Liver (tissue), 9 donors: Measurements from ENCODE around the gene RSPH6A. TPM values are rescaled to one million over a fixed set of nuclear protein-coding genes. Genes with fewer than 3 reads are reported as not detected.
"Not testable (repeated sequence)": the region's sequence is repeated elsewhere in the genome, so short reads cannot be mapped to it uniquely, and the experiment has no call there.

Experiments
- DNase-seq: peaks from one replicate; pipeline ENCODE4 v3.0.0-alpha.2; 2017; ENCODE audit warnings: low spot score
- H3K27ac ChIP-seq, 2 donors: one replicate each; pipeline ENCODE4 v1.7.0; 2013; ENCODE audit warnings: inconsistent platforms in 2 of 2, low read length in 2 of 2, control low read depth in 1 of 2, low read depth in 1 of 2, mild to moderate bottlenecking in 1 of 2
- H3K27me3 ChIP-seq, 4 donors: one replicate each; pipeline versions ENCODE4 v1.6.1 to v1.7.0; 2013; ENCODE audit warnings: low read length in 3 of 4, inconsistent platforms in 1 of 4, mild to moderate bottlenecking in 1 of 4, moderate library complexity in 1 of 4; ENCODE audit not compliant: control insufficient read depth in 4 of 4, insufficient read depth in 4 of 4
- H3K36me3 ChIP-seq, 4 donors: one replicate each; pipeline versions ENCODE4 v1.6.1 to v1.7.0; 2013; ENCODE audit warnings: low read length in 3 of 4, mild to moderate bottlenecking in 3 of 4, low read depth in 1 of 4, moderate library complexity in 1 of 4; ENCODE audit not compliant: control insufficient read depth in 4 of 4, insufficient read depth in 3 of 4
- H3K4me1 ChIP-seq, 4 donors: one replicate each; pipeline versions ENCODE4 v1.6.1 to v1.7.0; 2013; ENCODE audit warnings: low read length in 3 of 4, mild to moderate bottlenecking in 3 of 4, moderate library complexity in 1 of 4; ENCODE audit not compliant: control insufficient read depth in 4 of 4, insufficient read depth in 4 of 4
- H3K4me3 ChIP-seq, 3 donors: one replicate each; pipeline versions ENCODE4 v1.6.1 to v1.7.0; 2013; ENCODE audit warnings: low read length in 3 of 3, control low read depth in 1 of 3, low read depth in 1 of 3, mild to moderate bottlenecking in 1 of 3
- H3K9ac ChIP-seq, 2 donors: one replicate each; pipeline ENCODE4 v1.7.0; 2013; ENCODE audit warnings: low read length in 2 of 2, mild to moderate bottlenecking in 2 of 2, moderate library complexity in 2 of 2, control low read depth in 1 of 2, low read depth in 1 of 2
- H3K9me3 ChIP-seq, 4 donors: one replicate each; pipeline versions ENCODE4 v1.6.1 to v1.7.0; 2013; ENCODE audit warnings: low read length in 3 of 4; ENCODE audit not compliant: control insufficient read depth in 4 of 4
- FOXA2 ChIP-seq: IDR thresholded peaks from 2 replicates; pipeline ENCODE4 v1.6.1; 2016; ENCODE audit warnings: antibody characterized with exemption
- GABPA ChIP-seq, 2 donors: IDR thresholded peaks in 1 of 2; conservative IDR thresholded peaks in 1 of 2; 2 replicates each; pipeline ENCODE4 v1.6.1; 2016; ENCODE audit warnings: antibody characterized with exemption in 2 of 2, mild to moderate bottlenecking in 1 of 2, moderate library complexity in 1 of 2
- HNF4G ChIP-seq: IDR thresholded peaks from 2 replicates; pipeline ENCODE4 v1.6.1; 2016; ENCODE audit warnings: antibody characterized with exemption
- JUND ChIP-seq, 2 donors: IDR thresholded peaks; 2 replicates each; pipeline ENCODE4 v1.6.1; 2016; ENCODE audit warnings: antibody characterized with exemption in 2 of 2
- RAD21 ChIP-seq, 2 donors: IDR thresholded peaks; 2 replicates each; pipeline ENCODE4 v1.6.1; 2016; ENCODE audit warnings: antibody characterized with exemption in 2 of 2, mild to moderate bottlenecking in 2 of 2
- TAF1 ChIP-seq: conservative IDR thresholded peaks from 2 replicates; pipeline ENCODE4 v1.6.1; 2016; ENCODE audit warnings: antibody characterized with exemption, mild to moderate bottlenecking
- YY1 ChIP-seq: IDR thresholded peaks from 2 replicates; pipeline ENCODE4 v1.6.1; 2016; ENCODE audit warnings: antibody characterized with exemption, mild to moderate bottlenecking
- ZBTB33 ChIP-seq: IDR thresholded peaks from 2 replicates; pipeline ENCODE4 v1.6.1; 2016; ENCODE audit warnings: antibody characterized with exemption
- WGBS: extraction: QIAGEN DNeasy Blood & Tissue Kit; methylation state at CpG from one replicate; pipeline ENCODE4 v1.1.7; 2013; 5-methylcytosine and 5-hydroxymethylcytosine counted together
- polyA plus RNA-seq, 2 donors: library from polyadenylated mRNA; stranded (reverse) in 1 of 2; unstranded in 1 of 2; fragments of 200-250 nt in 1 of 2; fragments of >200 nt in 1 of 2; fragmentation: Nextera tagmentation in 1 of 2; extraction: Ambion mirVana in 1 of 2; gene quantifications; one replicate each; pipeline versions ENCODE4 v1.2.1 to v1.2.3, GENCODE V29; 2013 to 2015
- total RNA-seq, 2 donors: library from RNA; depleted of rRNA; stranded (reverse); fragments of >200 nt; gene quantifications; one replicate each; pipeline ENCODE4 v1.2.3, GENCODE V29; 2014
- TF ChIP-seq, protein P1 (sequence below): fragments of 150-350 bp; IDR thresholded peaks from 2 replicates; pipeline ENCODE4 v1.5.1; 2017; ENCODE audit warnings: improper control_type of control experiment, low read depth, low read length; ENCODE audit not compliant: missing input control
- TF ChIP-seq, protein P2 (sequence below): IDR thresholded peaks from 2 replicates; pipeline ENCODE4 v1.6.1; 2016; ENCODE audit warnings: antibody characterized with exemption, mild to moderate bottlenecking
- donor health status: healthy.
- donor health status: healthy.
- donor health status: healthy.
- donor health status: healthy.
- donor health status: healthy.

The RSPH6A gene
- total and polyA plus RNA-seq, 4 donors, result 0.08 TPM; not detected in 3

DNA sequence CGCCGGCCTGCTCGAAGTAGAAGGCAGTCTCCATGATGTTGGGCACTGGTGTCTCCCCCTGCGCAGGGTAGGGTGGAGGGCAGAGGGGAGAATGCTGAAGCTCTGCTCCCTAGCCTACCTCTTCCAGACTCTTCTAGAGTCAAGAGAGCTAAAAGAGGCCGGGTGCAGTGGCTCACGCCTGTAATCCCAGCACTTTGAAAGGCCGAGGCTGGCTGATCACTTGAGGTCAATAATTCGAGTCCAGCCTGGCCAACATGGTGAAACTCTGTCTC, 10.2 kb downstream of the RSPH6A start (continued):
- no peak for TF ChIP-seq ZBTB33

- Histone ChIP-seq H3K27me3 (no peaks in the 10 kb centered on the region), H3K9ac (no peak overlapping the region), H3K27ac (no peak overlapping the region), H3K9me3 (no peaks in the 10 kb centered on the region), H3K4me1 (peaks cover 0 to 1% (median 0%) of the 10 kb centered on the region in 4 donors), H3K36me3 (no peaks in the 10 kb centered on the region), H3K4me3 (no peak overlapping the region)
- 92% methylated on average over 57 of the region's 57 CpGs for WGBS
- no peak for TF ChIP-seq GABPA (IDR thresholded peaks at IDR 0.05 in 1 of 2, conservative IDR thresholded peaks at IDR 0.05 in 1 of 2)
- DNase-seq, result no peak
Observed at GRCh38 chr19:45804140-45804958, 10.8 kb downstream of the RSPH6A start.

DNA sequence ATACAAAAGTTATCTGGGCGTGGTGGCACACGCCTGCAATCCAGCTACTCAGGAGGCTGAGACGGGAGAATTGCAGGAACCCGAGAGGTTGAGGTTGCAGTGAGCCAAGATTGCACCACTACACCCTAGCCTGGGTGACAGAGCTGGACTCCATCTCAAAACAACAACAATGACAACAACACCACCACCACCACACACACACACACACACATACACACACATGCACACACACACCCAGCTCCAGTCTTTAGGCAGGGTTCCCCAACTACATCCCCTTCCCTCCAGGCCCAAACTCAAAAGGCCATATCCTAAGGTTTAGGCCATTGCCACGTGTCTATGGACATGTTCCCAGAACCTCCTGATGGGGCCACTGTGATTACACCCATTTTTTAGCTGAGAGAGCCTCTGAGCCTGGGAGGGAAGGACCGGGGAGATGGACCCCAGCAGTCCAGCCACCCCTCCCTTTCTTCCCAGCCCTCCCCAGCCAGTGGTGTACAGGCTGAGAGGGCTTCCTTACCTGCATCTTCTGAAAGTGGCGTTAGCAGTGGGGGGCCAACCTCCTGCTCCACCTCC, 13.4 kb downstream of the RSPH6A start:
- Histone ChIP-seq H3K9me3 (no peaks in the 10 kb centered on the region), H3K9ac (no peak overlapping the region), H3K27ac (no peak overlapping the region), H3K4me3 (no peak overlapping the region), H3K4me1 (peaks cover 0 to 6% (median 6%) of the 10 kb centered on the region in 4 donors), H3K27me3 (no peaks in the 10 kb centered on the region), H3K36me3 (no peaks in the 10 kb centered on the region)
- TF ChIP-seq TAF1 (no peak), JUND (IDR thresholded peaks at IDR 0.05) (no peak), RAD21 (IDR thresholded peaks at IDR 0.05) (no peak), ZBTB33 (no peak)
- TF ChIP-seq, protein P1, sequence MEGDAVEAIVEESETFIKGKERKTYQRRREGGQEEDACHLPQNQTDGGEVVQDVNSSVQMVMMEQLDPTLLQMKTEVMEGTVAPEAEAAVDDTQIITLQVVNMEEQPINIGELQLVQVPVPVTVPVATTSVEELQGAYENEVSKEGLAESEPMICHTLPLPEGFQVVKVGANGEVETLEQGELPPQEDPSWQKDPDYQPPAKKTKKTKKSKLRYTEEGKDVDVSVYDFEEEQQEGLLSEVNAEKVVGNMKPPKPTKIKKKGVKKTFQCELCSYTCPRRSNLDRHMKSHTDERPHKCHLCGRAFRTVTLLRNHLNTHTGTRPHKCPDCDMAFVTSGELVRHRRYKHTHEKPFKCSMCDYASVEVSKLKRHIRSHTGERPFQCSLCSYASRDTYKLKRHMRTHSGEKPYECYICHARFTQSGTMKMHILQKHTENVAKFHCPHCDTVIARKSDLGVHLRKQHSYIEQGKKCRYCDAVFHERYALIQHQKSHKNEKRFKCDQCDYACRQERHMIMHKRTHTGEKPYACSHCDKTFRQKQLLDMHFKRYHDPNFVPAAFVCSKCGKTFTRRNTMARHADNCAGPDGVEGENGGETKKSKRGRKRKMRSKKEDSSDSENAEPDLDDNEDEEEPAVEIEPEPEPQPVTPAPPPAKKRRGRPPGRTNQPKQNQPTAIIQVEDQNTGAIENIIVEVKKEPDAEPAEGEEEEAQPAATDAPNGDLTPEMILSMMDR, result no peak
- DNase-seq, result no peak
- 88% methylated on average over 7 of the region's 7 CpGs for WGBS

GRCh38 chr19:45800070-45800553, 15.0 kb downstream of the RSPH6A start:
- H3K27me3 ChIP-seq, result no peaks in the 10 kb centered on the region
- no peak overlapping the region for H3K27ac ChIP-seq
- no peaks in the 10 kb centered on the region for H3K36me3 ChIP-seq
- H3K4me3 ChIP-seq, result no peak overlapping the region
- no peak for TF ChIP-seq YY1
- no peak for TF ChIP-seq FOXA2
- no peak for TF ChIP-seq TAF1
- TF ChIP-seq, protein P2, sequence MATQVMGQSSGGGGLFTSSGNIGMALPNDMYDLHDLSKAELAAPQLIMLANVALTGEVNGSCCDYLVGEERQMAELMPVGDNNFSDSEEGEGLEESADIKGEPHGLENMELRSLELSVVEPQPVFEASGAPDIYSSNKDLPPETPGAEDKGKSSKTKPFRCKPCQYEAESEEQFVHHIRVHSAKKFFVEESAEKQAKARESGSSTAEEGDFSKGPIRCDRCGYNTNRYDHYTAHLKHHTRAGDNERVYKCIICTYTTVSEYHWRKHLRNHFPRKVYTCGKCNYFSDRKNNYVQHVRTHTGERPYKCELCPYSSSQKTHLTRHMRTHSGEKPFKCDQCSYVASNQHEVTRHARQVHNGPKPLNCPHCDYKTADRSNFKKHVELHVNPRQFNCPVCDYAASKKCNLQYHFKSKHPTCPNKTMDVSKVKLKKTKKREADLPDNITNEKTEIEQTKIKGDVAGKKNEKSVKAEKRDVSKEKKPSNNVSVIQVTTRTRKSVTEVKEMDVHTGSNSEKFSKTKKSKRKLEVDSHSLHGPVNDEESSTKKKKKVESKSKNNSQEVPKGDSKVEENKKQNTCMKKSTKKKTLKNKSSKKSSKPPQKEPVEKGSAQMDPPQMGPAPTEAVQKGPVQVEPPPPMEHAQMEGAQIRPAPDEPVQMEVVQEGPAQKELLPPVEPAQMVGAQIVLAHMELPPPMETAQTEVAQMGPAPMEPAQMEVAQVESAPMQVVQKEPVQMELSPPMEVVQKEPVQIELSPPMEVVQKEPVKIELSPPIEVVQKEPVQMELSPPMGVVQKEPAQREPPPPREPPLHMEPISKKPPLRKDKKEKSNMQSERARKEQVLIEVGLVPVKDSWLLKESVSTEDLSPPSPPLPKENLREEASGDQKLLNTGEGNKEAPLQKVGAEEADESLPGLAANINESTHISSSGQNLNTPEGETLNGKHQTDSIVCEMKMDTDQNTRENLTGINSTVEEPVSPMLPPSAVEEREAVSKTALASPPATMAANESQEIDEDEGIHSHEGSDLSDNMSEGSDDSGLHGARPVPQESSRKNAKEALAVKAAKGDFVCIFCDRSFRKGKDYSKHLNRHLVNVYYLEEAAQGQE, result no peak
- TF ChIP-seq HNF4G, result no peak
- no peak for TF ChIP-seq JUND (IDR thresholded peaks at IDR 0.05)
- peaks cover 0 to 6% (median 6%) of the 10 kb centered on the region in 4 donors for H3K4me1 ChIP-seq
- no peak for DNase-seq
- 85% methylated on average over 8 of the region's 8 CpGs for WGBS
- no peaks in the 10 kb centered on the region for H3K9me3 ChIP-seq
- H3K9ac ChIP-seq, result no peak overlapping the region

GRCh38 chr19:45799541-45799940, 15.6 kb downstream of the RSPH6A start:
- H3K9me3 ChIP-seq, H3K4me3 ChIP-seq, H3K36me3 ChIP-seq, H3K27ac ChIP-seq, DNase-seq, H3K27me3 ChIP-seq, H3K4me1 ChIP-seq, H3K9ac ChIP-seq: not testable (repeated sequence)
- WGBS, result 88% methylated on average over 5 of the region's 5 CpGs
